GM18867 (cell line): Measurements from ENCODE around the gene FOXK1.
"Not testable (repeated sequence)": the region's sequence is repeated elsewhere in the genome, so short reads cannot be mapped to it uniquely, and the experiment has no call there.

ENCODE experiments used
- ATAC-seq: cut with Tn5 transposase; IDR thresholded peaks from one replicate; pipeline ENCODE4 v1.9.1; 2021; ENCODE audit warnings: mild to moderate bottlenecking, moderate library complexity; ENCODE audit not compliant: unreplicated experiment

FOXK1 gene

DNA sequence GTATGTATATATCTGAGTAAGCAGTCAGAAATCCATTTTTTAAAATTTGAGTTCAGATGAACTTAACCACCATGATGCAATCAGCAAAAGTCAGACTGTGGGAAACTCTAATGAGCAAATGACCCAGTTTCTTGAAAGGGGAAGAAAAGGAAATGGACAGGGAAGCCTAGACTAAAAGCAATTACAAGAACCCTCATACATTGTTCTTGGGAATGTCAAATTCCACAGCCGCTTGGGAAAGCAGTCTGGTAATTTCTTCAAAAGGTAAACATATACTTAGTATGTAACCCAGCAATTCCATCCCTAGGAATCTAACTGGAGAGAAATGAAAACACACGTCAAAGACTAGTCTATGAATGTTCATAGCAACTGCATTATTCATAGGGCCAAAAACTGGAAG, 16.4 kb upstream of the FOXK1 start:
- ATAC-seq: no peak

DNA sequence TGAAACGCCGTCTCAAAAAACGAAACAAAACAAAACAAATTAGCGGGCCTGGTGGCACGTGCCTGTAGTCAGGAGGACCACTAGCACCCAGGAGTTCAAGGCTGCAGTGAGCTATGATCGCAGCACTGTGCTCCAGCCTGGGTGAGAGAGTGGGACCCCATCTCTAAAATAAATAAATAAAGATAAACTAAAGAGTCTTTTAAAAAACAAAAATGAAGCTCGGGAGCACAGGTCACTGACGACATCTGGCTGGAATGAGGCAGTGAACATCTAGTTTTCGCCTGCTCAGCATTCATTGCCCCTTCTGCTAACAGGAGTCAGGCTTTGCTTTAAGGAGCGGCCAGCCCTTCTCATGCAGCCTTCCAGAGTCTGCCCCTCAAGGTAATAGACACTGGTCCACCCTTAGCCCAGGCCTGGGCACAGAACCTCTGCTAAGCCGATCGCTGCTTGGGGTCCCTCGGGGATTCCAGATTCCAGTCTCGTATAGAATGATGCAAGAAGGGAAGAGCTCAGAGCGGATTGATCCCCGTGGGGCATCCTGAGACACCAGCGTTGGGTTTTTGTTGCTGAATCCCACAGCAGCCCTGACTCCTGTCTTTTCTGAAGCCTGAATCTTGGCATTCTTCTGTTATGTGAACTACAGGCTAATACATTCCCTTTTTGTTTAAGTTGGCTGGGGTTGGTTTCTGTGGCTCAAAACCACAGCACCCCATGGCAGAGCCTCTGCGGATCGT, 14.2 kb upstream of the FOXK1 start:
- no peak for ATAC-seq

DNA sequence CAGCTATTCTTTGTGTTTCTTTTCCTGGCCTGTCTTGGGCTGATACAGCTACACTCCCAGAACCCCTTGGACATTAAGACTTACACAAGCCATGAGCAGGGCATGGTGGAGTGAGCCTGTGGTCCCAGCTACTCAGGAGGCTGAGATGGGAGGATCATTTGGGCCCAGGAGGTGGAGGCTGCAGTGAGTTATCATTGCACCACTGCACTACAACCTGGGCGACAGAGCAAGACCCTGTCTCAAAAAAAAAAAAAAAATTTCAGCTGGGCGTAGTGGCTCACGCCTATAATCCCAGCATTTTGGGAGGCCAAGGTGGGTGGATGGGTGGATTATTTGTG, 13.6 kb upstream of the FOXK1 start:
- ATAC-seq: no peak

DNA sequence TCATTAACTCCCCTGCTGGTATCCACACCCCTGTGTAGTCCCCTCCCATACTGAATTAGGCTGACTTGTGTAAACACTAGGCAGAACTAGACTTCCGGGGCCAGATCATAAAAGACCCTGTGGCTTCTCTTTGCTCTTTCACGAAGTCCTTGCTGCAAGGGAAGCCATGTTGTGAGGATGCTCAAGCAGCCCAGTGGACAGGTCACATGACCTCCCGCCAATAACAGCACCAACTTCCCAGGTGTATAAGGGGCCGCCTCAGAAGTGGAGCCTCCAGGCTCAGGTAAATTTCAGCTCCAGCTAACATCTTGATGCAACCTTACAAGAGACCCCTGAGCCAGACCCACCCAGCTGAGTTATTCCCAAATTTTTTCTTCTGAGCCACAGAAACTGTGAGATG, 11.3 kb upstream of the FOXK1 start:
- no peak for ATAC-seq

DNA sequence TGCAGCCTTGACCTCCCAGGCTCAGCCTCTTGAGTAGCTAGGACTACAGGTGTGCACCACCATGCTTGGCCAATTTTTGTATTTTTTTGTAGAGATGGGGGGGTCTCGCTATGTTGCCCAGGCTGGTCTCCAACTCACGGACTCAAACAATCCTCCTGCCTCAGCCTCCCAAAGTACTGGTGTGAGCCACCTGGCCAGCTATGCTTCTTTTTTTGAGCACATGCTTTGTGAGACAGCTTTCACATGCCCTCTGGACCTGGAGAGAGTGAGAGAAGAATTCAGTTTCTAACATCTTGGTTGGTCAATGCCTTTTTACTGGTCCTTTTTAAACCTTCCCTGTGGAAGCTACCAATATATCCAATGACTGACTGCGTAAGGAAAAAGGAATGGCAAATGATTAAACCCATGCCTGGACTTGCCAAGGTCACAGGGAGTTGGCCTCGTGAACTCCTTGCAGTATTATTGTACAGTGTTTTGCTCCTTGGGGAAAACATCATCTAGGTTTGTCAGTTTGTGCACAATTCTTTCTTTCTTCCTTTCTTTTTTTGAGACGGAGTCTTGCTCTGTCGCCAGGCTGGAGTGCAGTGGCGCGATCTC, 6.2 kb upstream of the FOXK1 start:
- no peak for ATAC-seq

DNA sequence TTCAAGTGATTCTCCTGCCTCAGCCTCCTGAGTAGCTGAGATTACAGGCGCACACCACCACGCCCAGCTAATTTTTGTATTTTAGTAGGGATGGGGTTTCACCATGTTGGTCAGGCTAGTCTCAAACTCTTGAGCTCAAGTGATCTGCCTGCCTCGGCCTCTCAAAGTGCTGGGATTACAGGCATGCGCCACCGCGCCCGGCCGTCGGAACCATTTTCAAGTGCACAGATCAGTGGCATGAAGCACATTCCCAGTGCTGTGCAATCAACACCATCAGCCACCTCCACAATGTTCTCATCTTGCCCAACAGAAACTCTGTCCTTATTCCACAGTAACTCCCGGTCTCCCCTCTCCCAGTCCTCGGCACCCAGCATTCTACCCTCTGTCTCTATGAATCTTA, 4.6 kb upstream of the FOXK1 start:
- not testable (repeated sequence) for ATAC-seq

DNA sequence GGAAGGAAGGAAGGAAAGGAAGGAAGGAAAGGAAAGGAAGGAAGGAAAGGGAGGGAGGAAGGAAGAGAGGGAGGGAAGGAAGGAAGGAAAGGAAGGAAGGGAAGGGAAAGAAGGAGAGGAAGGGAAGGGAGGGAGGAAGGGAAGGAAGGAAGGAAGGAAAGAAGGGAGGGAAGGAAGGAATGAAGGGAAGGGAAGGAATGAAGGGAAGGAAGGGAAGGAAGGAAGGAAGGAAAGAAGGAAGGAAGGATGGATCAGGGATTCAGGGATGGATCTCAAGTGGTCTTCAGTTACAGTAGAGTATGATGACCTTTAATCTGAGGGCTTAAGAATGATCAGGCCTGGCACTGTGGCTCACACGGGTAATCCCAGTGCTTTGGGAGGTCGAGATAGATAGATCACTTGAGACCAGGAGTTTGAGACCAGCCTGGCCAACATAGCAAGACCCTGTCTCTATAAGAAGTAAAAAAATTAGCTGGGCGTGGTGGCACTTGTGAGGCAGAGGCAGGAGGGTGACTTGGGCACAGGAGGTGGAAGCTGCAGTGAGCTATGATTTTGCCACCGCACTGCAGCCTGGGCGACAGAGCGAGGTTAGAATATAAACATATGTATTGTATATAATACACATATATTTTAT, 760 bp upstream of the FOXK1 start:
- no peak for ATAC-seq

DNA sequence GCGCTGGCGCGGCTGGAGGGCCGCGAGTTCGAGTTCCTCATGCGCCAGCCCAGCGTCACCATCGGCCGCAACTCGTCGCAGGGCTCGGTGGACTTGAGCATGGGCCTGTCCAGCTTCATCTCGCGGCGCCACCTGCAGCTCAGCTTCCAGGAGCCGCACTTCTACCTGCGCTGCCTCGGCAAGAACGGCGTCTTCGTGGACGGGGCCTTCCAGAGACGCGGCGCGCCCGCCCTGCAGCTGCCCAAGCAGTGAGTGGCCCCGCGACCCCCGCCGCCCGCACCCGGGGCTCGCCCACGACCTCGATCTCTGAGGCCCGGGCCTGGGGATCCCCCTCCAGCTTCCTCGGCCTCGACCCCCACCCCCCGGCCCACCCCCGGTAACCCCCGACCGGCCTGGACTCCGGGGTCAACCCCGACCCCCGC, 537 bp downstream of the FOXK1 start:
- peak; percentile 33 for ATAC-seq

DNA sequence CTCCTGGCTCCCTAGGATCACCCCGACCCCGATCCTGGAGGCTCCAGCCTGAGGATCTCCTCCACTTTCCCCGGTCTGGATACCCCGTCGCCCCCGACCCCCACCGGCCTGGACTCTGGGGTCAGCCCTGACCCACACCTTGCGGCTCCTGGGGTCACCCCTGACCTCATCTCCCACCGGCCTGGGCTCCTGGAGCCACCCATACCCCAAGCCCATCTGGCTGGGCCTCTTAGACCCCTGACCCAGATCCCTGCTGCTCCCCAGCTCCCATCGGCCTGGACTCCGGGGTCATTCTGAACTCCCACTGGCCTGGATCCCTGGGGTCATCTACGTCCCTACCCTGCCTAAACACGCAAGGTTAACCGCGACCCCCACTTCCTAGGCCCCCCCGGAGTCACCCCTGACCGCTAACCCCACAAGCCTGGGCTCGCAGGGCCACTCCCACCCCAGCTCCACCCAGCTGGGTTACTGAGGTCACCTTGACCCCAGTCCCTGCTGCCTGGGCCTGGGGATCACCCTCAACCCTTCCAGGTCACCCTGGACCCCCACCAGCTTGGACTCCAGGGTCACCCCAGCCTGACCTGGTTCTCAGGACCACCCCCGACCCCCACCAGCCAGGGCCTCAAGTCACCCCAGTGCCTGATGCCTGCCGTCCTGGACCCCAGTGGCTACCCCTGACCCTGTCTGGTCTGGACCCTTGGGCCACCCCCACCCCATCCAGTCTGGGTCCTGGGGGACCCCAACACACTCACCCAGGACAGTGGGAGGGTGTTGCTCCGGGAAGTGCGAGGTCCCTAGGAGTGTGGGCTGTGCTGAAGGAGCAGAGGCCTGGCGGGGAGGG, 1.2 kb downstream of the FOXK1 start:
- no peak for ATAC-seq

DNA sequence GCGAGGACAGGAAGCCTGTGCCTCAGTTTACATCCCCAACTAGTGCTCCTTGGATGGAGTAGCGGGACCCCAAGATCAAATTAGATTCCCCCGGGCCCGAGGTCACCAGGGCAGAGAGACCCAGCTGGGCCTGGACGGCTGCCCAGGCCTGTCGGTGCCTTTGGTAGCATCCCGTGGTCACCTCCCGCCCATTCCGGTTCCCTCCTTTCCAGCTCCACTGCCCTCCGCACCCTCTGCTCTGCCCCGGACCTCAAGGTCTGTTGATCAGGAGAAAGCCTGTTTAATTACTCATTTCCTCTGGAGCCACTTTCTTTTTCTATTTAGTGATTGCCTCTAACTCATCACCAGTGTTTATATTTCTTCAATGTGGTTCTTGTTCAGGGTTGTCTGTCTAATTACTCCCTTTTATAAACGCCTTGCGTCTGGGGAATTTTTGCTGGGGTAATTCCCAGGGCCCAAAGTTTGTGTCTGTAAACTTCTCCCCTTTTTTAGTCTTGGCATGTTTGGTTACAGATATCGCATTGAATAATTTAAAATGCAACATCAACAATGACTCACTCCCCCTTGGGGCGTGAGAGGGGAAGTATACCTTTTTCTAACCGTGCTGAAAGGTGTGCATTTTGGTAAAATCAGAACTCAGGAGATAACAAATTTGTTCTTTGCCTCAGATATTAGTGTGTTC, 1.9 kb downstream of the FOXK1 start:
- peak; percentile 38 for ATAC-seq

DNA sequence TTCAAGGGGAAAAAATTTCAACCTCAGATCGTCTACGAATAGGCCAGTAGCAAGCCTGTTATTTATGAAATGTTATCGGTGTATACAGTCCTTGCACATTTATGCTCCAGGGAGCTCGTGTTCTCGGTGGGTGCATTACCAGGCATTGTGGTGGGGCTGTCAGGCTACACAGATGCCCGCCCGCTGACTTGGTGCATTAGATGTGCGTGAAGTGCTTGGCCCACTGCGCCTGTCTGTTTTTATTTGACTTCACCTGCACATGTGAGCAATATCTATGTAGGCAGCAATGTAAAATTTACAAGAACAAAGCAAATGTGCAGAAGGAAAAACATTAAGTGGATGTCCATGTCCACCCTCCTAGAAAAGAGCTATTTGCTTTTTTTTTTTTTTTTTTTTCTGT, 2.8 kb downstream of the FOXK1 start:
- ATAC-seq: no peak

DNA sequence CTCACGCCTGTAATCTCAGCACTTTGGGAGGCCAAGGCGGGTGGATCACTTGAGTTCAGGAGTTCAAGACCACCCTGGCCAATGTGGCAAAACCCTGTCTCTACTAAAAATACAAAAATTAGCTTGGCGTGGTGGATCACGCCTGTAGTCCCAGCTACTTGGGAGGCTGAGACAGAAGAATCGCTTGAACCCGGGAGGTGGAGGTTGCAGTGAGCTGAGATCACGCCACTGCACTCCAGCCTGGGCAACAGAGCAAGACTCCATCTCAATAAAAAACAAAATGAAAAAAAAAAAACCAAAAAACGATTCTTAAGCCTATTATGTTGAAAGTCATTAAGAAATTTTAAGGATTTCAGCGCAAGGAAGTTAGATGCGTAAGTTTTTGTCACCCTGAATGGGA, 3.6 kb downstream of the FOXK1 start:
- not testable (repeated sequence) for ATAC-seq

DNA sequence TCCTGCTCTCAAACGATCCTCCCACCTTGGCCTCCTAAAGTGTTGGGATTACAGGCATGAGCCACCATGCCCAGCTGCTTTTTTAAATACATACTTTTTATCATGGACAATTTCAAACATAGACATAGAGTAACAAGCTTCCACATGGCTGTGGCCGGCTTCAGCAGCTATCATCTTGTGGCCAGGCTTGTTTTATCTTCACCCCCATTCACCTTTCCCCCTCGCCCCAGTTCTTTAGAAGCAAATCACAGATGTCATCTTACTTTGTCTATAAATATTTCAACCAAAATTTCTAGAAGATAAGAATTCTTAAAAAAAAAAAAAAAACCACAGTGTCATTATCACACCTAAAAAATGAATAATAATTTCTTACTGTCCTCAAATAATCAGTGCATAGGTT, 5.9 kb downstream of the FOXK1 start:
- no peak for ATAC-seq

DNA sequence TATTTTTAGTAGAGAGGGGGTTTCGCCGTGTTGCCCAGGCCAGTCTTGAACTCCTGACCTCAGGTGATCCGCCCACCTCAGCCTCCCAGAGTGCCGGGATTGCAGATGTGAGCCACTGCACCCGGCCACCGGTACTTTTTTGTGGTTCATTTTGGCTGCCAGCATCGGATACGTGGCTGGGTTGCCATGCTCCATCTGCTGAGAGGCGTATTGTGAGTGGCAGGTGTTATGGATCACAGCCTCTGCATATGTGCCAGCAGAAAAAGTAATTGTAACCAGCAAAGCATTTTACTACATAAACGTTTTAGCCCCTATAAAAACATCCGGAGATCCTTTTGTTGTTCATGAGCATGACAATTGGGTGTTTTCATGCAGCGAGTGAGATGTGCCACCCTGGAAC, 7.1 kb downstream of the FOXK1 start:
- no peak for ATAC-seq

DNA sequence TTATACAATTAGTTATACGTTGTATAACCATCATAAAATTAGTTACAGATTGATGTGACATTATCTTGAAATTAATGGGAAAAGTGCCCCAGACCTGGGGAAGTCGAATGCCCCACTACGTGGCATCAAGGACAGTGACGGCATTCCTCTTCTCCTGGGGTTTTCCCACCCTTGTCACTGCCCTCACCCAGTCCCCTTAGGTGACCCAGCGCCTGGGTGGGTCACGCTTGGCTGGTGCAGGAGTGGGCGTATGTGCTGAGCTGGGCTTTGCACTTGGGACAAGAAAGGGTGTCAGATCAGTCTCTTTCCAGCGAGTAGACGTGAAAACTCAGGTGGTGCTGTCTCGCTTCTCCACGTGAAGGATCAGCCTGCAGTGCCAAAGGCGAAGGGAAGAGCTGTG, 7.6 kb downstream of the FOXK1 start:
- no peak for ATAC-seq

DNA sequence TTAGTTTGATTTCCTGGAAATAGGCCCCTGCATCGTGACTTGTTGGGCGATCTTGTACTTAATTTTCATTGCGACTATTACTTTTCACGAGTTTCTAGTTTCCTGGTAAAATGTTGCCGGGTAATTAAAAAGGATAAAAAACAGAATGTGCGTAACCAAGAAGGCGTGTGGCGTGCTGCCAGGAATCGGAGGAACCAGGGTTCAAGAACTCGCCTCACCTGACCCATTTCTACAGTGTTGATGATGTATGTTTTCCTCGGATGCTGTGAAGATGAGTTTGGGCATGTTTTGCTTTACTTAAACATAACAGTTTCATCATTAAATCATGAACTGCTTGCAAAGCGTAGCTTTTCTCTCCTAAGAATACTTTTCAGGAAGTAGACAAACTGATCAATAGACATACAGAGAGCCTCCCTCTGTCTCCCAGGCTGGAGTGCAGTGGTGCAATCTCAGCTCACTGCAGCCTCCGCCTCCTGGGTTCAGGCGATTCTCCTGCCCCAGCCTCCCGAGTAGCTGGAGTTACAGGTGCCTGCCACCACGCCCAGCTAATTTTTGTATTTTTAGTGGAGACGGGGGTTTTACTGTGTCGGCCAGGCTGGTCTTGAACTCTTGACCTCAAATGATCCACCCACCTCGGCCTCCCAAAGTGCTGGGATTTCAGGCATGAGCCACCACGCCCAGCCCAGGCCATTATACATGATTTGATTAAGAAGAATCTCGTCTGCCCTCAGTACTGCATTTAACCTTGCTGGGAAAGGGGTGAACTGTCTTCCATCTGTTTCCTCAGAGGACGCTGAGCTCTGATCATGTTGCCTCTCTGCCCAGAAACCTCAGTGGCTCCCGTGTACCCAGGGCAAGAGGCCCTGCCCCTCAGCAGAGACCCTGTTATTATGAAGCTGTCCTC, 9.1 kb downstream of the FOXK1 start:
- ATAC-seq: no peak

DNA sequence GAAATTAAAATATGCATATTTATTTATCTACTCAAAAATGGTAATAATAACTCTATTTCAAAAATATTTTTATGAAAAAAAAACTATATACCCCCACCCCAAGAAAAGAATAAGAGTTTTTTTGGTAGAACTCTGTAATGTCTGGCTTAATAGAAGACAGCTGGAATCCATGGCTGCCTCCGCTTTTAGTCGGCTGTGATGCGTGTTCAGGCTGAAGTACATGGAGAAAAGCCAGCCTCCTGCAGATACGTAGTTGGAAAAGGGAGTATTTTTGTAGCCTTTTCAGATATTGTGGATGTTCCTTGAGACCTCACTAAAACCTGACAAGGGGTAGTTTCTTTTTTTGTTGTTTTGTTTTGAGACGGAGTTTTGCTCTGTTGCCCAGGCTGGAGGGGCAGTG, 10.0 kb downstream of the FOXK1 start:
- ATAC-seq: no peak

DNA sequence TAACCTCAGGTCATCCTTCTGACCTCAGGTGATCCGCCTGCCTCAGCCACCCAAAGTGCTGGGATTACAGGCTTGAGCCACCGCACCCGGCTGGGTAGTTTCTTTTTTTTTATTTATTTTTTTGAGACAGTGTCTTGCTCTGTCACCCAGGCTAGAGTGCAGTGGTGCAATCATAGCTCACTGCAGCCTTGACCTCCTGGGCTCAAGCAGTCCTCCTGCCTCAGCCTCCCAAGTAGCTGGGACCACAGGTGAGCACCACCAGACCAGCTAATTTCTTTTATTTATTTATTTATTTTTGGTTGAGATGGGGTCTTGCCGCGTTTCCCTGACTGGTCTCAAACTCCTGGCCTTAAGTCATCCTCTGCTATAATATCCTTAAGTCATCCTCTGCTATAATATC, 10.5 kb downstream of the FOXK1 start:
- ATAC-seq: not testable (repeated sequence)

DNA sequence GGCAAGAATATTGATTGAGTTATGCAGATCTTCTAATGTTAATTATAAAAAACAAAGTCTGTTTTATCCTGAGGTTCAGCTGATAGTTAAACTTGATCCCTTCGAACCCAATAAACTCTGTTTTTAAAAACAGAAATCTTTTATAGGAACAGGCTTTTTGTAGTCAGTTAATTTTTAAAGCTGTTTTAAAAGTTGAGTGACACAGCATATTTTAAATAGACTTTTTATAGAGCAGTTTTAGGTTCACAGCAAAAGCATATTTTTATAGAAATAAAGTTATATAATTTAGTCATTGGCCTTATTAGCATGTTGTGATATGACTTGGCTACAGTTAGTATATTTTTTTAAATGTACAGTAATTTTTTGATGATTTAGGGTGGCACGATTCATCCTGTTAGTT, 11.1 kb downstream of the FOXK1 start:
- no peak for ATAC-seq

DNA sequence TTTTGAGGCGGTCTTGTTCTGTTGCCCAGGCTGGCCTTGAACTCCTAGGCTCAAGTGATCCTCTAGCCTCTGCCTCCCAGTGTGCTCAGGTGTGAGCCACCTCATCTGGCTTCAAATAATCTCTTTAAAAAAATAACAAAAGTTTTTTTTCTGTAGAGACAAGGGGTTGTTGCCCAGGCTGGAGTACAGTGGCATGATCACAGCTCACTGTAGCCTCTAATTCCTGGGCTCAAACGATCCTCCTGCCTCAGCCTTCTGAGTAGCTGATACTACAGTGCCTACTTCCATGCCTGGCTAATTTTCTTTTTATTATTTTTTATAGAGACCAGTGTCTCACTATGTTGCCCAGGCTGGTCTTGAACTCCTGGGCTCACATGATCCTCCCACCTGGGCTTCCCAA, 11.7 kb downstream of the FOXK1 start:
- no peak for ATAC-seq
